Immature natural killer cell (primary cell): ENCODE results near the gene HPCAL1. TPM values are rescaled to one million over a fixed set of nuclear protein-coding genes. Genes with fewer than 3 reads are reported as not detected.
A peak's percentile ranks its signal among the peaks of the same experiment; 100 is the strongest.

Experiments used
- DNase-seq, 3 donors: peaks; one replicate each; pipeline ENCODE4 v3.0.0; 2022; ENCODE audit warnings: mixed read lengths in 1 of 3
- H3K27ac Mint-ChIP-seq, 6 donors: one replicate each; pipeline ENCODE4 v1.8.0; 2020; ENCODE audit warnings: mixed read lengths in 6 of 6, mild to moderate bottlenecking in 5 of 6, inconsistent platforms in 4 of 6, moderate library complexity in 3 of 6
- H3K27me3 Mint-ChIP-seq, 3 donors: one replicate each; pipeline ENCODE4 v1.8.0; 2020 to 2021; ENCODE audit warnings: low read depth in 3 of 3, mild to moderate bottlenecking in 3 of 3, mixed read lengths in 3 of 3, moderate library complexity in 3 of 3, inconsistent platforms in 1 of 3
- H3K36me3 Mint-ChIP-seq, 3 donors: one replicate each; pipeline ENCODE4 v1.8.0; 2020; ENCODE audit warnings: mixed read lengths in 3 of 3, inconsistent platforms in 2 of 3, mild to moderate bottlenecking in 2 of 3
- H3K4me1 Mint-ChIP-seq, 2 donors: one replicate each; pipeline ENCODE4 v1.8.0; 2020; ENCODE audit warnings: inconsistent platforms in 2 of 2, mild to moderate bottlenecking in 2 of 2, mixed read lengths in 2 of 2, moderate library complexity in 1 of 2
- H3K4me3 Mint-ChIP-seq, 5 donors: one replicate each; pipeline ENCODE4 v1.8.0; 2020; ENCODE audit warnings: mild to moderate bottlenecking in 5 of 5, mixed read lengths in 5 of 5, inconsistent platforms in 3 of 5, moderate library complexity in 3 of 5
- H3K9me3 Mint-ChIP-seq, 6 donors: one replicate each; pipeline ENCODE4 v1.8.0; 2020; ENCODE audit warnings: mild to moderate bottlenecking in 6 of 6, mixed read lengths in 6 of 6, inconsistent platforms in 4 of 6, moderate library complexity in 3 of 6
- polyA plus RNA-seq, 3 donors: library from polyadenylated mRNA; unstranded; fragments of 300-500 nt; fragmentation: Illumina TruSeq; gene quantifications; one replicate each; pipeline ENCODE4 v1.2.3, GENCODE V29; 2021

Gene HPCAL1
- polyA plus RNA-seq, 3 donors from 2014 or later = 64.9 to 89.7 (median 88.9) TPM

DNA sequence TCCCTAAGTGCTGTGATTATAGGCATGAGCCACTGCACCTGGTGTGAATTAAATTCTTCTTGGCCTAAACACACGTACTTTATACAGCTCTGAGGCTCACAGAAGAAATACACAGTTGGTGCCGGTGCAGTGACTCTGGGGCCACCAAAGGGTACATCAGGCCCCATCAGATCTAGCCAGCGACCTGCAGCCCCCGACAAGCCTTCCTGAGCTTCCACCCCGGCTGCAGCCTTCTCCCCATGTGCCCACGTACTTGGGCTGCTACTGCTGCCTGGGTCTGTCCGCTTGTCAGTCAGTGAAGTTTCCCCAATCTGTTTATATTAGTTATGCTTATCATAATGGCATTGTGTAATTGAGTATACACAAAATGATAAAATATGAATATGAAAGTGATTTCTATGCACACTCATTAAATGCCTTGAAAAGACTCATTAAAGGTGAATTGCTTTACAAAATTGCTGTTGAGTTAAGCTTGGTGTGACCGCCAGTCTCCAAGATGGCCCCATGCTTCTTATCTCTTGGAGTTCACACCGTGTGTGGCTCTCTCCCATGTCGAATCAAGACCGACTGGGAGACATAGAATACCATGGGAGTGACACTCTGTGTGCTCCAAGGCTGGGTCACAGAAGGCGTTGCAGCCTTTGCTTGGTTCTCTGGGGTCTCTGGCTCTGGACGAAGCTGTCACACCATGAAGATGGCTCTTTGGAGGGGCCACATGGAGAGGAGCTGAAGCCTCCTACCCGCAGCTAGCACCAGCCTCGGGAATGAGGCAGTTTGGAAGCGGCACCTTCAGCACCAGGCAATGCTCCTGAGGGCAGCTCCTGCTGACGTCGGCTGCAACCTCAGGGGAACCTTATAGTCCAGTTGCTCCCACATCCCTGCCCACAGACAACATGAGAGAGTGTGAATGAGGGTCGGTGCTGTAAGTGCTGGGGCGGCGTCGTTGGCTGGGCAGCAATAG, 29.2 kb upstream of the HPCAL1 start:
- no peaks in the 10 kb centered on the region for H3K9me3 Mint-ChIP-seq
- H3K27ac Mint-ChIP-seq = no peak overlapping the region
- no peak for DNase-seq
- H3K4me3 Mint-ChIP-seq = no peak overlapping the region
- no peaks in the 10 kb centered on the region for H3K36me3 Mint-ChIP-seq
- peaks cover 15 to 18% of the 10 kb centered on the region in 2 donors for H3K4me1 Mint-ChIP-seq
- peaks cover 0 to 3% (median 3%) of the 10 kb centered on the region in 3 donors for H3K27me3 Mint-ChIP-seq

DNA sequence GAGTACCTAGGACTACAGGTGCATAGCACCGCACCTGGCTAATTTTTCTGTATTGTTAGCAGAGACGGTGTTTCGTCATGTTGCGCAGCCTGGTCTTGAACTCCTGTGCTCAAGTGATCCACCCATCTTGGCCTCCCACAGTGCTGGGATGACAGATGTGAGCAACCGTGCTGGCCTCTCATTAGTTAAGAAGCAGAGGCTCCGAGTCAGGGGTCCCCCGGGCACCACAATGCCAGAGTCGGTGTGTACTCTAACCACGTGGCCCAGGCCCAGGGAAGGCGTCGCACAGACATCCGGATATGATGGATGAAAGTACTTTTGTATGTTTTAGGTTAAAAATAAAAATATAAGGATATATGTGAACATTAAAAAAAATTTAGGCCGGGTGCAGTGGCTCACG, 28.3 kb upstream of the HPCAL1 start:
- no peaks in the 10 kb centered on the region for H3K9me3 Mint-ChIP-seq
- no peak for DNase-seq
- H3K27ac Mint-ChIP-seq = no peak overlapping the region

DNA sequence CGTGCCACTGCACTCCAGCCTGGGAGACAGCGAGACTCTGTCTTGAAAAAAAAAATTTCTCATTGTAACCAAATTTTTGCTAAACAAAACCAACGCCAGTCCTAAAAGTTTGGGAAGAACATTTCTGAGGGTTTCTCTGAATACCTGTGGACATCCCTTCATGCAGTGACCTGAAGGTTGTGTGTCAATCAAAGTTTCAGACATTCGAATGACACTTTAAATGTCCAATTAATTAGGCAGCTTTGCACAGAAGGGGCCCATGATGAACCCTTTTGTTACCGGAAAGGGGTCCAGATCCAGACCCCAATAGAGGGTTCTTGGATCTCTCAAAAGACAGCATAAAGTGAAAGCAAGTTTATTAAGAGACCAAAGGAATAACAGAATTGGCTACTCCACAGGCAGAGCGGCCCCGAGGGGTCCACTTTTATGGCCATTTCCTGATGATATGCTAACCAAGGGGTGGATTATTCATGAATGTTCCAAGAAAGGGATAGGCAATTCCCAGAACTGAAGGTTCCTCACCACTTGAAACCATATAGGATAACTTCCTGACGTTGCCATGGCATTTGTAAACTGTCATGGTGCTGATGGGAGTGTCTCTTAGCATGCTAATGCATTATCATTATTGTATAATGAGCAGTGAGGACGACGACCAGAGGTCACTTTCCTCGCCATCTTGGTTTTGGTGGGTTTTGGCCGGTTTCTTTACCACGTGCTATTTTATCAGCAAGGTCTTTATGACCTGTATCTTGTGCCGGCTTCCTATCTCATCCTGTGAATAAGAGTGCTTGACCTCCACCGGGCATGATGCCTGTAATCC, 27.5 kb upstream of the HPCAL1 start:
- Mint-ChIP-seq H3K4me3 (no peak overlapping the region), H3K9me3 (no peaks in the 10 kb centered on the region), H3K27ac (no peak overlapping the region)

More for the DNA sequence above, 28.3 kb upstream of the HPCAL1 start:
- Mint-ChIP-seq H3K27me3 (peaks cover 0 to 5% (median 4%) of the 10 kb centered on the region in 3 donors), H3K4me3 (no peak overlapping the region), H3K36me3 (no peaks in the 10 kb centered on the region), H3K4me1 (peaks cover 23 to 25% of the 10 kb centered on the region in 2 donors)

DNA sequence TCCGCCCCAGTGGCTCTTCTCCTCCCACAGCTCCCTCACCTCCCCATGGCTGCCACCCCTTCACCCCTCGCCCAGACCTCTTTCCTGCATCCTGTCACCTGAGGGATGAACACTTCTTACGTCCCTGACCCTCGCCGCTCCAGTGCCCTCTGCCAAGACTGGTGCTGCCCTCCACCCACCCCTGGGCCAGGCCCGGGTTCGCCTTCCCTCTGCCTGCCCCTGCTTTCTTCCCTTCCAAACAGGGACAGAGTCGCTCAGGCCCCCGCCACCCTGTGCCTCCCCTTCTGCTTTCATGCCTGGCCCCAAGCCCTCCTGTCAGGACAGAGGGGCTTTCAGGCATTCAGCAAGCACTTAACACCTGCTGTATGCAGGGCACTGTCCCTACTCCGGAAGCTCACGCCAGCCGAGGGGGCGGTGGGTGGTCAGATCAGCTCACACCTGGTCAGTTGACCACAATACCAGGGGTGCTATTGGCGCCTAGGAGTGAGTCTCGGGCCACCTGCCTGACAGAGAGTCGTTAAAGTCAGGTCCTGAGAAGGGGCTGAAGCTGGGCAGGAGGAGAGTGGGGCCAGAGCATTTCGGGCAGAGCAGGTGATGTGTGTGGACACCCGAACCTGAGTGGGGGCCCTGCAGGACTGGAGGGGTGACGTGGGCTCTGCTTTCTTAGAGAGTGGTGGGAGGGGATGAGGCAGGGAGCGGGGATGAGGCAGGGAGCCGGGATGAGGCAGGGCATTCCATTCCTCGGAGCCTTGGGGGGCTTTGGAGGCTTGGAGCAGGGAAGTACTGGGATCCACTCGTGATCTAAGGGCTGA, 26.0 kb upstream of the HPCAL1 start:
- Mint-ChIP-seq H3K27ac (peak overlapping the region in 2 of 6 donors; percentile 16 to 87), H3K36me3 (no peaks in the 10 kb centered on the region), H3K27me3 (peaks cover 0 to 6% (median 4%) of the 10 kb centered on the region in 3 donors), H3K4me1 (peaks cover 24 to 28% of the 10 kb centered on the region in 2 donors), H3K9me3 (no peaks in the 10 kb centered on the region), H3K4me3 (peak overlapping the region in 2 of 5 donors; percentile 15 to 43)
- DNase-seq = no peak

More for the DNA sequence above, 27.5 kb upstream of the HPCAL1 start:
- H3K27me3 Mint-ChIP-seq = peaks cover 0 to 7% (median 4%) of the 10 kb centered on the region in 3 donors
- H3K4me1 Mint-ChIP-seq = peaks cover 26 to 27% of the 10 kb centered on the region in 2 donors
- DNase-seq = no peak
- H3K36me3 Mint-ChIP-seq = no peaks in the 10 kb centered on the region

DNA sequence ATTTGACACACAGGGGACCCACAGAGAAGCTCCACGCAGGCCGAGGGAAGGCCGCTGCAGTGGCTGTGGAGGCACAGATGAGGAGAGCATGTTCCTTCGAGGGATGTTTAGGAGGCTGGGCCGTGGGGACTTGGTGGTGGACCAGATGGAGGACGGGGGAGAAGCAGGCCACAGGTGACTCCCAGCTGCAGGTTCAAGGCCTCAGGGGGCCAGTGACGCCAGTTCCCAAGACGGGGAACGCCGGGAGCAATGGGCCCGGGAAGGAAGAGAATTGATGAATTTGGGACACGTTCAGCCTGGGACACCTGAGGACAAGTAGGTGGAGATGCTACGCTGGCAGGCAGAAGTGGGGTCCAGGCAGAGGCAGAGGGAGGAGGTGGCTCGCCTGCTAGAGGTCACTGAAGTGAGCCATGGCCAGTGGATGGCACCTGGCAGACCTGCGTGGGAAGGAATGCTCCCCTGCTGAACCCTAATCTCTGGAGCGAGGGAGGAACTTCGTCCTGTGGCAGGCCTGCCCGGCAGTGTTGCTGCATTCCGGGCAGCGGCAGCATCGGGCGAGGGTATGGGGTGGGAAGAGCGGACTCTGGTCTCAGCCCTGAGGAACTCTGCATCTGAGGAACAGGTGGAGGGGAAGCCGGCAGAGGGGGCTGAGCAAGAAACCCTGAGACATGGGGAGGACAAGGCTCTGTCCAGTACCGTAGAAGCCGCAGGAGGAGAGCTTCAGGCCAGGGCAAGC, 25.2 kb upstream of the HPCAL1 start:
- H3K4me1 Mint-ChIP-seq = peaks cover 26 to 29% of the 10 kb centered on the region in 2 donors
- no peak for DNase-seq
- peak overlapping the region in 3 of 6 donors; percentile 16 to 87 (median 70) for H3K27ac Mint-ChIP-seq
- no peaks in the 10 kb centered on the region for H3K9me3 Mint-ChIP-seq
- H3K27me3 Mint-ChIP-seq = peaks cover 0 to 6% (median 4%) of the 10 kb centered on the region in 3 donors
- no peaks in the 10 kb centered on the region for H3K36me3 Mint-ChIP-seq
- H3K4me3 Mint-ChIP-seq = peak overlapping the region in 4 of 5 donors; percentile 20 to 43 (median 32)

DNA sequence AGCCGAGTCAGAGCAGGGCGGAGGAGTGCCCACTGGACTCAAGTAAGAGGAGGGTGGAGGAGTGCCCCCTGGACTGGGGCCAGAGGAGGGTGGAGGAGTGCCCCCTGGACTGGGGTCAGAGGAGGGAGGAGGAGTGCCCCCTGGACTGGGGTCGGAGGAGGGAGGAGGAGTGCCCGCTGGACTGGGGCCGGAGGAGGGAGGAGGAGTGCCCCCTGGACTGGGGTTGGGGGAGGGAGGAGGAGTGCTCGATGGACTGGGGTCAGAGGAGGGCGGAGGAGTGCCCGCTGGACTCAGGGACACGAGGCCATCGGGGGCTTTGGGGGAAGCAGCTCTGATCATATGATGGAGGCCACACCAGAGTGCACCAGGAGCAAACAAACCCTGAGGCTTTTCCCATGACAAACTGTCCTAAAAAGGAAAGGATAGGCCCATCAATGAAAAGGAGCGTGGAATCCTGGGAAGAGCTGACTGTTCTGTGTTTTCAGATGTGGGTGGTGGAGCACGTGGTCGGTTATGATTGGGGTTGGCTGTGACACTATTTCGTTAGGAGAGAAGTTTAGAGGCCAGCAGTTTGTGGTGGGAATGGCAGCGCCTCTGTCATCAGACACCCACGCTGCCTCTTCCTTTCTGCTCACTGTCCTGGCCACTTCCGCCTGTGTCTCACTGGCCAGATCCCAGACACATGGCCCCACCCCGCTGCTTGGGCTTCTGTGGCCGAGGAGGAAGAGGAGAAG, 24.5 kb upstream of the HPCAL1 start:
- DNase-seq = peak; percentile 58 to 65 (median 61)
- no peaks in the 10 kb centered on the region for H3K36me3 Mint-ChIP-seq
- peak overlapping the region; percentile 76 to 91 (median 80) for H3K27ac Mint-ChIP-seq
- no peaks in the 10 kb centered on the region for H3K9me3 Mint-ChIP-seq
- H3K4me1 Mint-ChIP-seq = peaks cover 33 to 36% of the 10 kb centered on the region in 2 donors
- peak overlapping the region; percentile 19 to 72 (median 64) for H3K4me3 Mint-ChIP-seq
- peaks cover 0 to 7% (median 4%) of the 10 kb centered on the region in 3 donors for H3K27me3 Mint-ChIP-seq

DNA sequence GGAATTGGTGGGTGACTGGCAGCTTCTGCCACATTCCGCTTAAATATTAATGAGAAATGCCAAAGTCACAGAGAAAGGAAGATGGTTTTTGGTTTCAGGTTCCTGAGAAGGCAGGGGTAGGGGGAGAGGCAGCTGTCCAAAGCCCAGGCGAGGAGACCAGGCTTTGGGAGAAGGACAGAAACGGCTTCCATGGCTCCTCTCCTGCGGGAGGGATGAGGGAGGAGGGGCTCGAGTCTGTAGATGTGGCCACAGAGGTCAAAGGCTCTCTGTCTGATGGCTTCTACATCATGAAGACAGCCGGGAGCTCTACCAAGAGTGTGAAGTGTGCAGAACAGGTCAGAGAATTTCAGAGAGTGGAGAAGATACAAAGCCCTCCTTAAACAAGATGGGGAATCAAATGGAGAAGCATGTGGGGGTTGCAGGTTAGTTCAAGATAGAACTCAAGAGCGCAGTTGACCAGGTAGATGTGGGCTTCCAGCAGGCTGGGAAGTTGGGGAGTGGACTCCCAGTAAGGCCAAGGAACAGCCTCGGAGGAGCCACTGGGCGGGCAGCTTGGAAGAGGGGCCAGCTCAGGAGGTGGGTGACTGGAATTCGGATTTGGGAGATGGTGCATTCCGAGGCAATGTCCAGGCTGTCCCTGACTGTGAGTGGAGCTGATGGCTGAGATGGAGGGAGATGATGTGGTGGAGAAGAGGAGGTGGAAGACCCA, 23.8 kb upstream of the HPCAL1 start:
- H3K9me3 Mint-ChIP-seq = no peaks in the 10 kb centered on the region
- H3K4me3 Mint-ChIP-seq = peak overlapping the region; percentile 19 to 72 (median 64)
- H3K27ac Mint-ChIP-seq = peak overlapping the region; percentile 76 to 91 (median 80)
- peaks cover 38 to 42% of the 10 kb centered on the region in 2 donors for H3K4me1 Mint-ChIP-seq
- peaks cover 0 to 7% (median 4%) of the 10 kb centered on the region in 3 donors for H3K27me3 Mint-ChIP-seq
- DNase-seq = no peak
- H3K36me3 Mint-ChIP-seq = no peaks in the 10 kb centered on the region

DNA sequence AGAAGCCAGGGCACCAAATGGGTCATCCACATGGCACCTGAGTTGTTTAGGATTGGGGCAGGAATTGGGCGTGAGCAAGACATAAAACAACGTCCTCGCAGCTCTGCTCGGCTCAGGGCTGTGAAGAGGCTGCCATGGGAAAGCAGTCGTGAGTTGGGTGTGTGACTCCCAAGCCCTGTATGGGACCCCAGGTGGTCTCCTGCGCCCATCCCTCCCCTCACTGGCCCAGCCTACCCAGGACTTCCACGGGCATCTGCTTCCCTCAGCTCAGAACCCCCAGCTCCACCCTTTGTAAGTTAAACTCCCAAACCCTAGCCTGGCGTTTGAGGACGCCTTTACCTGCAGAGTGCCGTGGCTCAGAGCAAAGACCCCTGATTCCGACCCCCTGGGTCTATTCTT, 23.2 kb upstream of the HPCAL1 start:
- H3K4me1 Mint-ChIP-seq = peaks cover 39 to 42% of the 10 kb centered on the region in 2 donors
- H3K9me3 Mint-ChIP-seq = no peaks in the 10 kb centered on the region
- DNase-seq = no peak
- no peak overlapping the region for H3K4me3 Mint-ChIP-seq
- peaks cover 0 to 7% (median 4%) of the 10 kb centered on the region in 3 donors for H3K27me3 Mint-ChIP-seq
- H3K36me3 Mint-ChIP-seq = no peaks in the 10 kb centered on the region
- peak overlapping the region in 1 of 6 donors; percentile 66 for H3K27ac Mint-ChIP-seq

DNA sequence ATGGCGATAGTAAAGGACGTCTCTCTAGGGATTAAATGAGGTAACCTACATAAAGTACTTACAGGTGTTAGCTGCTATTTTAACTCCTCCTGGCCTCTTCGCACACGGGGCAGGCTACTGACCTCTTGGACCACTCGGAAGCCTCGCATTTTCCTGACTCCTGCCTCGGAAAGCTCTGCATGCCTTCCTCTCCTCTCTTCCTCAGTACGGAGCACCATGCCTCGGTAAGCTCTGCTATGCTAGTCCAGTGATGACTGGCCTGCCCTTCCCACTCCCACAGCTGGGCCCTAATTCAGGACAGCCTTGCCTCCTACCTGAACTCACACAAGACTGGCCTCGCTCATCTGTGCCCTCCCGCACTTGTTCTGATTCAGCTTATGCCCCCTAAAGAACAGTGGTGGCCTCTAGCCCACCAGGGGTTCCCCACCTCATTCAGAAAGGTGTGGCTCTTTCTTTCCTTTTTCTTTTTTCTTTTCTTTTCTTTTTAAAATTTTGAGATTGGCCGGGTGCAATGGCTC, 22.7 kb upstream of the HPCAL1 start:
- H3K27me3 Mint-ChIP-seq = peaks cover 0 to 7% (median 4%) of the 10 kb centered on the region in 3 donors
- no peak for DNase-seq
- H3K36me3 Mint-ChIP-seq = no peaks in the 10 kb centered on the region
- no peaks in the 10 kb centered on the region for H3K9me3 Mint-ChIP-seq
- H3K4me3 Mint-ChIP-seq = no peak overlapping the region
- H3K4me1 Mint-ChIP-seq = peaks cover 39 to 44% of the 10 kb centered on the region in 2 donors
- H3K27ac Mint-ChIP-seq = peak overlapping the region in 1 of 6 donors; percentile 49

DNA sequence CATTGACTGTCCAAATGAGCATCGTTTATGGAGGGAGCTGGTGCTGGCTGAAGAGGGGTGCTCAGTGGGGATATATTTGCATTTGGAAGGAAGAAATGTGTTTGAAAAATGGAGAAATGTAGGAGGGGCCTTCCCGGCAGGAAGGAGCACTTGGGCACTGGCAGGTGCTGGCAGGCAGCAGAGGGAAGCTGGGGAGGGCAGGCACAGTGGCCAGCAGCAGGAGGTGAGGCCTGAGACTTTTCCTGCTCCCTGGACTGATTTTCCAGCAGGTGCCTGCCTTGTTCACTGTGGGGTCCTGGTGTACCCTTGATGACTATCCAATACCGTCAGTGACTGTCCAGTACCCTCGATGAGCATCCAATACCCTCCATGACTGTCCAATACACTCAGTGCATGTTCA, 20.8 kb upstream of the HPCAL1 start:
- Mint-ChIP-seq H3K9me3 (no peaks in the 10 kb centered on the region), H3K36me3 (no peaks in the 10 kb centered on the region), H3K4me1 (peaks cover 39 to 53% of the 10 kb centered on the region in 2 donors), H3K27ac (no peak overlapping the region), H3K4me3 (no peak overlapping the region), H3K27me3 (peaks cover 0 to 7% (median 4%) of the 10 kb centered on the region in 3 donors)
- no peak for DNase-seq

DNA sequence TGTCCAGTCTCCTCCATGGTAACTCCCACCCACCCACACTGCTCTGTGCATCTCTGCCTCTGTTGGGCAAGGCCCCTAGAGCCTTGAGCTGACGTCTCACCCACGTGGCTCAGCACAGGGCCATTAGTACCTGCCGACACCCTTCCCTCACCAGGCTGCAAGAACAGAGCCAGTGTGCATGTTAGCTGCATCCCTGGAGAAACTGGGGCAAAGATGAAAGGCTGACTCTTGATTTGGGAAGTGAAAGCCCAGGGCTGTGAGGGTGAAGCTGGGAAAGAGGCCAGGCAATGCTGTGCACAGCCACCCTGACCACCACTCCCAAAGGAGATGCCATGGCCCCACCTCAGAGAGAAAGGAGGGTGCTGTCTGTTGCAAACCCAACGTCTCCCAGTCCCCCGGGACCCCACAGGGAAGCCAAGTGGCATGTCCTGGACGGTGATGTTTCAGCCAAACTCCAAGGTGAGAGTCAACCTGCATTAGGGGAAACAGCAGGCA, 20.0 kb upstream of the HPCAL1 start:
- Mint-ChIP-seq H3K4me1 (peaks cover 32 to 46% of the 10 kb centered on the region in 2 donors), H3K4me3 (no peak overlapping the region), H3K27me3 (peaks cover 0 to 7% (median 4%) of the 10 kb centered on the region in 3 donors), H3K27ac (no peak overlapping the region), H3K9me3 (no peaks in the 10 kb centered on the region), H3K36me3 (no peaks in the 10 kb centered on the region)
- no peak for DNase-seq
